Endothelial cell of umbilical vein (primary cell): ENCODE results near the gene BTN2A1. TPM values are rescaled to one million over a fixed set of nuclear protein-coding genes. Genes with fewer than 3 reads are reported as not detected.
A peak's percentile ranks its signal among the peaks of the same experiment; 100 is the strongest.

Source experiments
- BruUV-seq: library from RNA; stranded (reverse); fragments of 400-500 nt; replicated peaks from 2 replicates; lab custom pipeline; 2021; lab: Mats Ljungman, UMichigan
- CTCF ChIA-PET: fragments of 300-600, 350-600 bp; sonication (Branson Sonifier 250); formaldehyde crosslinking; loops from one replicate; lab custom pipeline; 2021; ENCODE audit warnings: antibody characterized with exemption, inconsistent platforms; lab: Charles Lee
- POLR2A ChIA-PET: fragments of 300-600, 350-600 bp; sonication (Branson Sonifier 250); formaldehyde crosslinking; loops from one replicate; lab custom pipeline; 2021; ENCODE audit warnings: antibody characterized with exemption, inconsistent platforms; lab: Charles Lee
- DNase-seq: peaks from one replicate; pipeline ENCODE4 v3.0.0-alpha.2; 2011; ENCODE audit warnings: low read depth, low spot score
- FAIRE-seq: peaks from 2 replicates; lab custom pipeline; 2011; peaks lifted over from hg19 to GRCh38; lab: Jason Lieb, UNC
- H2AFZ ChIP-seq: 2 replicates; pipeline ENCODE4 v1.6.0; 2012; ENCODE audit warnings: low read depth, low read length, control low read depth, inconsistent platforms
- H3K27ac ChIP-seq: 2 replicates; pipeline ENCODE4 v1.5.1; 2011; ENCODE audit warnings: low read depth, mild to moderate bottlenecking, control low read depth, low read length, moderate library complexity; ENCODE audit not compliant: insufficient read depth
- H3K27me3 ChIP-seq, 2 experiments: 2 replicates each; pipeline versions ENCODE4 v1.6.0 to v1.6.1; 2011; ENCODE audit warnings: low read length in 2 of 2, mixed read lengths in 1 of 2; ENCODE audit not compliant: control insufficient read depth in 2 of 2, insufficient read depth in 2 of 2
- H3K36me3 ChIP-seq, 2 experiments: 2 replicates in 1 of 2; 3 replicates in 1 of 2; pipeline ENCODE4 v1.5.1; 2011; ENCODE audit warnings: low read length in 2 of 2, mild to moderate bottlenecking in 1 of 2, moderate library complexity in 1 of 2; ENCODE audit not compliant: control insufficient read depth in 2 of 2, insufficient read depth in 2 of 2; ENCODE audit errors: extremely low read depth in 1 of 2
- H3K4me1 ChIP-seq: 3 replicates; pipeline ENCODE4 v1.5.1; 2011; ENCODE audit warnings: mild to moderate bottlenecking, low read length; ENCODE audit not compliant: control insufficient read depth, insufficient read depth; ENCODE audit errors: extremely low read depth
- H3K4me2 ChIP-seq: 2 replicates; pipeline ENCODE4 v1.6.1; 2011; ENCODE audit warnings: low read length, control low read depth, mixed read lengths; ENCODE audit not compliant: insufficient read depth
- H3K4me3 ChIP-seq, 3 experiments: fragments of 200-600 bp in 1 of 3; sonication (generic), shearing (Covaris generic) in 1 of 3; replicated peaks in 1 of 3; 2 replicates each; pipeline ENCODE4 v1.5.1; 2011 to 2016; ENCODE audit warnings: control low read depth in 3 of 3, low read length in 3 of 3, mild to moderate bottlenecking in 2 of 3, inconsistent platforms in 1 of 3, low read depth in 1 of 3, moderate library complexity in 1 of 3; ENCODE audit not compliant: insufficient read depth in 1 of 3
- H3K79me2 ChIP-seq: 2 replicates; pipeline ENCODE4 v1.6.0; 2012; ENCODE audit warnings: low read length, inconsistent platforms; ENCODE audit not compliant: control insufficient read depth, insufficient read depth
- H3K9ac ChIP-seq: replicated peaks from 2 replicates; pipeline ENCODE3; 2011; ENCODE audit warnings: low read length, control low read depth; ENCODE audit not compliant: insufficient read depth; ENCODE audit errors: extremely low read depth
- H3K9me1 ChIP-seq: replicated peaks from 3 replicates; pipeline ENCODE4 v1.6.0; 2011; ENCODE audit warnings: mild to moderate bottlenecking, low read length; ENCODE audit not compliant: control insufficient read depth, insufficient read depth; ENCODE audit errors: extremely low read depth
- H3K9me3 ChIP-seq: replicated peaks from 2 replicates; pipeline ENCODE4 v1.5.1; 2012; ENCODE audit warnings: low read length, inconsistent platforms; ENCODE audit not compliant: control insufficient read depth, insufficient read depth
- H4K20me1 ChIP-seq: replicated peaks from 2 replicates; pipeline ENCODE3; 2011; ENCODE audit warnings: mild to moderate bottlenecking, low read length; ENCODE audit not compliant: control insufficient read depth, insufficient read depth; ENCODE audit errors: extremely low read depth
- EZH2 ChIP-seq: IDR thresholded peaks from 2 replicates; pipeline ENCODE4 v1.6.1; 2012; ENCODE audit warnings: borderline replicate concordance, low read depth, mild to moderate bottlenecking, moderate library complexity, low read length, inconsistent platforms; ENCODE audit not compliant: severe bottlenecking
- FOS ChIP-seq: IDR thresholded peaks from 2 replicates; pipeline ENCODE4 v1.6.1; 2011; ENCODE audit warnings: mild to moderate bottlenecking, low read length, moderate library complexity, borderline replicate concordance; ENCODE audit not compliant: insufficient read depth
- GATA2 ChIP-seq: IDR thresholded peaks from 2 replicates; pipeline ENCODE4 v1.7.0; 2011; ENCODE audit warnings: low read depth, mild to moderate bottlenecking, moderate library complexity, mixed read lengths, low read length; ENCODE audit not compliant: insufficient read length, insufficient read depth
- JUN ChIP-seq: IDR thresholded peaks from 2 replicates; pipeline ENCODE4 v1.6.1; 2011; ENCODE audit warnings: borderline replicate concordance, low read depth; ENCODE audit not compliant: insufficient read length, insufficient read depth
- MYC ChIP-seq: IDR thresholded peaks from one replicate; pipeline ENCODE4 v1.6.1; 2011; ENCODE audit warnings: mild to moderate bottlenecking, low read depth, low read length
- POLR2A ChIP-seq: IDR thresholded peaks from 2 replicates; pipeline ENCODE4 v1.6.1; 2012; ENCODE audit warnings: low read depth, mild to moderate bottlenecking, control low read depth, low read length
- POLR2AphosphoS5 ChIP-seq: IDR thresholded peaks from 2 replicates; pipeline ENCODE4 v1.6.1; 2012; ENCODE audit warnings: low read depth, mild to moderate bottlenecking, control low read depth, low read length, moderate library complexity; ENCODE audit not compliant: insufficient read depth
- dilution Hi-C: fragments of 300-500 bp; cut with MboI; formaldehyde crosslinking; loops from one replicate; pipeline ENCODE4 v1.15.0; 2019; ENCODE audit warnings: low sequenced_read_pairs; ENCODE audit not compliant: extremely low pct_ligation_motif_present
- intact Hi-C: fragments of 100-400 bp; cut with micrococcal nuclease; formaldehyde crosslinking; loops from one replicate; pipeline ENCODE4 v1.10.0; 2022
- polyA plus RNA-seq, 4 experiments: library from polyadenylated mRNA; depleted of rRNA in 3 of 4; stranded (reverse) in 3 of 4; unstranded in 1 of 4; fragments of >200 nt; gene quantifications; 2 replicates each; pipeline versions ENCODE4 v1.2.1 to v1.2.3, GENCODE V29; 2011 to 2012; ENCODE audit warnings: missing spikeins in 1 of 4
- total RNA-seq: library from RNA; stranded (reverse); gene quantifications from 2 replicates; pipeline ENCODE4 v1.2.3, GENCODE V29; 2021
- TF ChIP-seq, protein P1 (sequence below): IDR thresholded peaks from 2 replicates; pipeline ENCODE4 v1.6.1; 2011; ENCODE audit not compliant: insufficient read depth, insufficient read length
- TF ChIP-seq, protein P2 (sequence below), 2 donors: IDR thresholded peaks; 1 replicate in 1 of 2; 2 replicates in 1 of 2; pipeline ENCODE4 v1.5.1; 2011; ENCODE audit warnings: low read length in 2 of 2, mild to moderate bottlenecking in 2 of 2, moderate library complexity in 2 of 2, control low read depth in 1 of 2, inconsistent platforms in 1 of 2, low read depth in 1 of 2; ENCODE audit not compliant: insufficient read depth in 1 of 2; ENCODE audit errors: extremely low read depth in 1 of 2

Gene BTN2A1
- total and polyA plus RNA-seq, 2 donors (not counting 3 experiments of a cell fraction or from before 2014, with no cell fraction given), result 25.1 to 31.9 TPM

- H3K9me1 ChIP-seq, result no peaks in the 10 kb centered on the region
- H3K4me3 ChIP-seq, result peak overlapping the region in 1 of 3 experiments; percentile 99
- no peaks in the 10 kb centered on the region for H4K20me1 ChIP-seq
- peaks cover 20% of the 10 kb centered on the region for H3K4me1 ChIP-seq
- peaks cover 0 to 14% of the 10 kb centered on the region in 2 experiments for H3K36me3 ChIP-seq
- dilution Hi-C loops (no loop called here), intact Hi-C loops (loop anchor here (1.0 to 5.0 kb wide), 5 partner anchors 17 to 115 kb away; partner anchors contain the start of genes BTN2A2 and BTN3A3)
- peak overlapping the region; percentile 77 for H3K4me2 ChIP-seq
- no peak for TF ChIP-seq MYC
- no peak for TF ChIP-seq FOS
- TF ChIP-seq GATA2, result no peak
- TF ChIP-seq, protein P1, sequence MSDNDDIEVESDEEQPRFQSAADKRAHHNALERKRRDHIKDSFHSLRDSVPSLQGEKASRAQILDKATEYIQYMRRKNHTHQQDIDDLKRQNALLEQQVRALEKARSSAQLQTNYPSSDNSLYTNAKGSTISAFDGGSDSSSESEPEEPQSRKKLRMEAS, result no peak
- TF ChIP-seq, protein P2, sequence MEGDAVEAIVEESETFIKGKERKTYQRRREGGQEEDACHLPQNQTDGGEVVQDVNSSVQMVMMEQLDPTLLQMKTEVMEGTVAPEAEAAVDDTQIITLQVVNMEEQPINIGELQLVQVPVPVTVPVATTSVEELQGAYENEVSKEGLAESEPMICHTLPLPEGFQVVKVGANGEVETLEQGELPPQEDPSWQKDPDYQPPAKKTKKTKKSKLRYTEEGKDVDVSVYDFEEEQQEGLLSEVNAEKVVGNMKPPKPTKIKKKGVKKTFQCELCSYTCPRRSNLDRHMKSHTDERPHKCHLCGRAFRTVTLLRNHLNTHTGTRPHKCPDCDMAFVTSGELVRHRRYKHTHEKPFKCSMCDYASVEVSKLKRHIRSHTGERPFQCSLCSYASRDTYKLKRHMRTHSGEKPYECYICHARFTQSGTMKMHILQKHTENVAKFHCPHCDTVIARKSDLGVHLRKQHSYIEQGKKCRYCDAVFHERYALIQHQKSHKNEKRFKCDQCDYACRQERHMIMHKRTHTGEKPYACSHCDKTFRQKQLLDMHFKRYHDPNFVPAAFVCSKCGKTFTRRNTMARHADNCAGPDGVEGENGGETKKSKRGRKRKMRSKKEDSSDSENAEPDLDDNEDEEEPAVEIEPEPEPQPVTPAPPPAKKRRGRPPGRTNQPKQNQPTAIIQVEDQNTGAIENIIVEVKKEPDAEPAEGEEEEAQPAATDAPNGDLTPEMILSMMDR (IDR thresholded peaks at IDR 0.05; ENCODE audit: extremely low read depth in 1 of 2, insufficient read depth in 1 of 2, low read depth in 1 of 2, low read length in 2 of 2), result no peak
- TF ChIP-seq POLR2AphosphoS5, result no peak
- no peak for TF ChIP-seq EZH2
- TF ChIP-seq POLR2A, result no peak
- no peak for TF ChIP-seq JUN
- H3K9ac ChIP-seq, result peak overlapping the region; percentile 99
- peak overlapping the region; percentile 97 for H2AFZ ChIP-seq
- POLR2A ChIA-PET, result no interaction called here
- peaks cover 36% of the 10 kb centered on the region for H3K79me2 ChIP-seq
- H3K9me3 ChIP-seq, result no peaks in the 10 kb centered on the region
- no peak for DNase-seq
- peak overlapping the region; percentile 92 for H3K27ac ChIP-seq
- BruUV-seq, result no TSS peak
- no peaks in the 10 kb centered on the region for H3K27me3 ChIP-seq
- FAIRE-seq, result no peak
- CTCF ChIA-PET, result interaction anchor here (2.0 kb wide), 1 partner anchor 116 kb away, joined by 10 read pairs; no protein-coding TSS in a partner anchor
These were observed 420 bp upstream of the BTN2A1 start for GRCh38 chr6:26457264-26457805.
